Kidney glomerular epithelial cell (primary cell): Measurements from ENCODE around the gene RYR3.

ENCODE experiments used
- DNase-seq: peaks from one replicate; lab custom pipeline; 2025; lab: John Stamatoyannopoulos, UW

Gene RYR3

GRCh38 chr15:33310481-33311311 is at the start of gene RYR3:
Gene RYR3, plus strand, starts transcription at chr15:33310967. Its CDS starts 79 bp downstream, at chr15:33311046.
- DNase-seq, result peak; percentile 28

GRCh38 chr15:33262306-33262705 is 48.5 kb upstream of the RYR3 start:
- DNase-seq, result no peak

- DNase-seq, result no peak
Measured at GRCh38 chr15:33277689-33278088, 33.1 kb upstream of the RYR3 start.

- peak; percentile 77 for DNase-seq
Measured at GRCh38 chr15:33278816-33279612, 31.8 kb upstream of the RYR3 start.

GRCh38 chr15:33279613-33280205 is 31.1 kb upstream of the RYR3 start:
- DNase-seq, result peak; percentile 53

- no peak for DNase-seq
Measured at GRCh38 chr15:33282226-33283020, 28.3 kb upstream of the RYR3 start.

GRCh38 chr15:33283576-33283975 is 27.2 kb upstream of the RYR3 start:
- DNase-seq, result no peak

- DNase-seq, result no peak
Measured at GRCh38 chr15:33284336-33284735, 26.4 kb upstream of the RYR3 start.

GRCh38 chr15:33292717-33293307 is 18.0 kb upstream of the RYR3 start:
- peak; percentile 56 for DNase-seq

GRCh38 chr15:33293713-33294334 is 16.9 kb upstream of the RYR3 start:
- DNase-seq, result peak; percentile 18

- no peak for DNase-seq
Measured at GRCh38 chr15:33296050-33296449, 14.7 kb upstream of the RYR3 start.

- DNase-seq, result peak; percentile 1
Measured at GRCh38 chr15:33296856-33297255, 13.9 kb upstream of the RYR3 start.

- DNase-seq, result peak; percentile 54
Measured at GRCh38 chr15:33298631-33299030, 12.1 kb upstream of the RYR3 start.

GRCh38 chr15:33304924-33305323 is 5.8 kb upstream of the RYR3 start:
- DNase-seq, result no peak

- peak; percentile 25 for DNase-seq
Measured at GRCh38 chr15:33309602-33310276, 1.0 kb upstream of the RYR3 start.

GRCh38 chr15:33311312-33311971 is 675 bp downstream of the RYR3 start:
- peak; percentile 2 for DNase-seq

- DNase-seq, result no peak
Measured at GRCh38 chr15:33313491-33313890, 2.7 kb downstream of the RYR3 start.

GRCh38 chr15:33314069-33314468 is 3.3 kb downstream of the RYR3 start:
- DNase-seq, result no peak

- DNase-seq, result no peak
Measured at GRCh38 chr15:33315044-33315443, 4.3 kb downstream of the RYR3 start.

- no peak for DNase-seq
Measured at GRCh38 chr15:33317896-33318295, 7.1 kb downstream of the RYR3 start.
